Activated CD8-positive, alpha-beta T cell treated with anti-CD3 and anti-CD28 coated beads for 36 hours (primary cell): ENCODE measurements around the gene MTM1. TPM values are rescaled to one million over a fixed set of nuclear protein-coding genes. Genes with fewer than 3 reads are reported as not detected.

Source experiments
- ATAC-seq: fragments of 200-7000 bp; cut with Tn5 transposase; one replicate; pipeline ENCODE4 v1.10.0; 2021; ENCODE audit warnings: mild to moderate bottlenecking, moderate library complexity
- CTCF ChIA-PET: fragments of 350-600 bp; sonication (Branson Sonifier 250); formaldehyde crosslinking; loops from one replicate; lab custom pipeline; 2021; ENCODE audit warnings: antibody characterized with exemption; lab: Charles Lee
- POLR2A ChIA-PET: fragments of 350-600 bp; sonication (Branson Sonifier 250); formaldehyde crosslinking; loops from one replicate; lab custom pipeline; 2021; ENCODE audit warnings: antibody characterized with exemption; lab: Charles Lee
- DNase-seq: peaks from one replicate; pipeline ENCODE4 v3.0.0-alpha.2; 2020
- H3K27ac Mint-ChIP-seq: one replicate; pipeline ENCODE4 v1.8.0; 2021; ENCODE audit warnings: mild to moderate bottlenecking, mixed read lengths
- H3K27me3 Mint-ChIP-seq: one replicate; pipeline ENCODE4 v1.8.0; 2021; ENCODE audit warnings: mixed read lengths
- H3K36me3 Mint-ChIP-seq: one replicate; pipeline ENCODE4 v1.8.0; 2021; ENCODE audit warnings: low read depth, mixed read lengths
- H3K4me1 Mint-ChIP-seq: one replicate; pipeline ENCODE4 v1.8.0; 2021; ENCODE audit warnings: low read depth, mixed read lengths
- H3K4me3 Mint-ChIP-seq: one replicate; pipeline ENCODE4 v1.8.0; 2021; ENCODE audit warnings: mild to moderate bottlenecking, moderate library complexity, mixed read lengths
- H3K9me3 Mint-ChIP-seq: one replicate; pipeline ENCODE4 v1.8.0; 2021; ENCODE audit warnings: mixed read lengths
- intact Hi-C: fragments of 100-400 bp; cut with micrococcal nuclease; formaldehyde crosslinking; loops from one replicate; pipeline ENCODE4 v1.10.0; 2022
- total RNA-seq, 2 experiments: library from RNA; stranded (reverse); gene quantifications; one replicate each; pipeline ENCODE4 v1.2.3, GENCODE V29; 2021
- TF ChIP-seq, protein P1 (sequence below): fragments of 200-600 bp; IDR thresholded peaks from one replicate; pipeline ENCODE4 v1.8.0; 2022; ENCODE audit warnings: antibody characterized with exemption, mild to moderate bottlenecking

MTM1 gene
- total RNA-seq, 2 experiments from 2014 or later = 9.6 to 11.6 TPM

DNA sequence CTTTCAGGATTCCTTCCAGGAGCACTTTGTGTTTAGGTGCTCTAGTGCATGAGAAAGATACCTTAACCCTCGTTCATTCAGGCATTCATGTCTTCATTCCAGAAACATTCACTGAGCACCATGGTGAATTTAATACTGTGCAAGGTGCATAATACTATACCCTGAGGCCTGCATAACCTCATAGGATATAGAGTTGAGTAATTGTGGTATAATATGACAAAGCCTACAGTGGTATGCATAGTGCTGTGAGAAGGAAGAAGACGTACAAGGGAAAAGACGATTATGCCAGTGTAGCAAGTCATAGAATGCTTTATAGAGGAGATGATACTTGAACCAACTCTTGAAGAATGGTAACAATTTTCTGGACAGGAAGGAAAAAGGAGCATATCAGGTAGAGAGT lies 34.3 kb downstream of the MTM1 start:
- TF ChIP-seq, protein P1, sequence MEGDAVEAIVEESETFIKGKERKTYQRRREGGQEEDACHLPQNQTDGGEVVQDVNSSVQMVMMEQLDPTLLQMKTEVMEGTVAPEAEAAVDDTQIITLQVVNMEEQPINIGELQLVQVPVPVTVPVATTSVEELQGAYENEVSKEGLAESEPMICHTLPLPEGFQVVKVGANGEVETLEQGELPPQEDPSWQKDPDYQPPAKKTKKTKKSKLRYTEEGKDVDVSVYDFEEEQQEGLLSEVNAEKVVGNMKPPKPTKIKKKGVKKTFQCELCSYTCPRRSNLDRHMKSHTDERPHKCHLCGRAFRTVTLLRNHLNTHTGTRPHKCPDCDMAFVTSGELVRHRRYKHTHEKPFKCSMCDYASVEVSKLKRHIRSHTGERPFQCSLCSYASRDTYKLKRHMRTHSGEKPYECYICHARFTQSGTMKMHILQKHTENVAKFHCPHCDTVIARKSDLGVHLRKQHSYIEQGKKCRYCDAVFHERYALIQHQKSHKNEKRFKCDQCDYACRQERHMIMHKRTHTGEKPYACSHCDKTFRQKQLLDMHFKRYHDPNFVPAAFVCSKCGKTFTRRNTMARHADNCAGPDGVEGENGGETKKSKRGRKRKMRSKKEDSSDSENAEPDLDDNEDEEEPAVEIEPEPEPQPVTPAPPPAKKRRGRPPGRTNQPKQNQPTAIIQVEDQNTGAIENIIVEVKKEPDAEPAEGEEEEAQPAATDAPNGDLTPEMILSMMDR = no peak
- ChIA-PET CTCF (no interaction called here), POLR2A (no interaction called here)
- ATAC-seq (no peak), DNase-seq (no peak)
- H3K4me3 Mint-ChIP-seq = no peak overlapping the region
- H3K9me3 Mint-ChIP-seq = no peaks in the 10 kb centered on the region
- no peaks in the 10 kb centered on the region for H3K27me3 Mint-ChIP-seq
- intact Hi-C loops = no loop called here
- H3K27ac Mint-ChIP-seq = no peak overlapping the region
- no peaks in the 10 kb centered on the region for H3K4me1 Mint-ChIP-seq
- H3K36me3 Mint-ChIP-seq = peaks cover 14% of the 10 kb centered on the region

DNA sequence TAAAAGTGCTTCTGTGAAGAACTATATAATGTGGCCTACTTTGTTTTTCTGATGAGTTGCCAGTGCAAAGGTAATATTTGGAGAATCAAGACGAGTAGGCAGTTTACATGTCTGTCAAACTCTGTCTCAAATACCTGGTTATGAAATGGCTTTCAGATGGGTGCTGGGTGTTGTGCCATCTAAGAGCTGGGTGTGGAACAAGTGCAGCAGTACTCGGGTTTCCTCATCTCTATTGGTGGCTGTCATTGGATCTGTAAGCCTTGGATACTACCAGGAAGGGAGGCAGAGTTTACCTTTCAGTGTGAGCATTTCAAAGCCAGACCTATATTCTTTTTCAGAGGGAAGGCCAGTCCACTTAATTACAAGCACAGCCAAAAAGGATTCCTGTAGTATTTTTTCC lies 37.2 kb downstream of the MTM1 start:
- POLR2A ChIA-PET = no interaction called here
- ATAC-seq = no peak
- H3K36me3 Mint-ChIP-seq = peaks cover 15% of the 10 kb centered on the region
- no peak overlapping the region for H3K27ac Mint-ChIP-seq
- peaks cover 2% of the 10 kb centered on the region for H3K4me1 Mint-ChIP-seq
- intact Hi-C loops = no loop called here
- H3K4me3 Mint-ChIP-seq = no peak overlapping the region
- TF ChIP-seq, protein P1 = no peak
- H3K27me3 Mint-ChIP-seq = no peaks in the 10 kb centered on the region
- H3K9me3 Mint-ChIP-seq = no peaks in the 10 kb centered on the region
- CTCF ChIA-PET = interaction anchor here (1.6 kb wide), 1 partner anchor 19 kb away, joined by 3 read pairs; no protein-coding TSS in a partner anchor
- no peak for DNase-seq

DNA sequence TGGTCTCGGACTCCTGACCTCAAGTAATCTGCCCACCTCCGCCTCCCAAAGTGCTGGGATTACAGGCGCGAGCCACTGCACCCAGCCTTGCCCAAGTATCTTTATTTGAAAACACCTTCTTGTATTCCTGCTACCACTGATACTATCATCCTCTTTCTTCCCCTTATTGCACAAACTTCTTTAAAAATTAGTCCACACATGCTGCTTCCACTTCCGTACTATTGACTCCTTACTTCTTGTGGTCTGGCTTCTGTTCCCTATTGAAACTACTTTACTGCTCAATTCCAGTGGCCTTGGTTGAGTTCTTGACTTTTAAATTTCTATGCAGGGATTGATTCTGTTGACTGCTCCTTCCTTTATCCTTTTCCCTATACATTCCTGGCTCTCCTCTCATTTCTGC lies 38.8 kb downstream of the MTM1 start:
- no peaks in the 10 kb centered on the region for H3K9me3 Mint-ChIP-seq
- H3K27ac Mint-ChIP-seq = no peak overlapping the region
- peaks cover 2% of the 10 kb centered on the region for H3K4me1 Mint-ChIP-seq
- no peak overlapping the region for H3K4me3 Mint-ChIP-seq
- H3K27me3 Mint-ChIP-seq = no peaks in the 10 kb centered on the region
- peaks cover 9% of the 10 kb centered on the region for H3K36me3 Mint-ChIP-seq
- POLR2A ChIA-PET = no interaction called here
- TF ChIP-seq, protein P1 = no peak
- CTCF ChIA-PET = no interaction called here
- ATAC-seq (no peak), DNase-seq (no peak)
- intact Hi-C loops = no loop called here

DNA sequence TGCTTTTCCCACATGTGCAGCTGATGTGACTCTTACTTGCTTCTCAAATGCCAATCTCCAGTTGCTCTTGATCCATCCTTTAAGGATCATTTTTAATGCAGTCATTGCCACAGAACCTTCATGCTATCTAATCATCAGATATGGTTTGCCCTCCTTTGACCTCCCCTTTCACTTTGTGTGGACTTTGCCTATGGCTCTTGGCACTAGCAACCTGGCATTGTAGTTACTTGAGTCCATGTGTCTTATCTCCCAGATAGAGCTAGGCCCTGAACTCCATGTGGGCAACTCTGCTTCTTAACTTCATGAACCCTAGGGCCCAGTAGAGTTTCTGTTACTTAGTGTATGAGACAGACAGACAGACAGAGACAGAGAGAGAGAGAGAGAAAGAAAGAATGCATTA lies 41.6 kb downstream of the MTM1 start:
- no peak for DNase-seq
- Mint-ChIP-seq H3K4me1 (peaks cover 2% of the 10 kb centered on the region), H3K9me3 (no peaks in the 10 kb centered on the region), H3K36me3 (peaks cover 6% of the 10 kb centered on the region), H3K27ac (no peak overlapping the region), H3K4me3 (no peak overlapping the region), H3K27me3 (no peaks in the 10 kb centered on the region)
- CTCF ChIA-PET = interaction anchor here (1.3 kb wide), 1 partner anchor 23 kb away, joined by 4 read pairs; no protein-coding TSS in a partner anchor
- intact Hi-C loops = no loop called here
- ATAC-seq = no peak
- POLR2A ChIA-PET = no interaction called here
- TF ChIP-seq, protein P1 = no peak

DNA sequence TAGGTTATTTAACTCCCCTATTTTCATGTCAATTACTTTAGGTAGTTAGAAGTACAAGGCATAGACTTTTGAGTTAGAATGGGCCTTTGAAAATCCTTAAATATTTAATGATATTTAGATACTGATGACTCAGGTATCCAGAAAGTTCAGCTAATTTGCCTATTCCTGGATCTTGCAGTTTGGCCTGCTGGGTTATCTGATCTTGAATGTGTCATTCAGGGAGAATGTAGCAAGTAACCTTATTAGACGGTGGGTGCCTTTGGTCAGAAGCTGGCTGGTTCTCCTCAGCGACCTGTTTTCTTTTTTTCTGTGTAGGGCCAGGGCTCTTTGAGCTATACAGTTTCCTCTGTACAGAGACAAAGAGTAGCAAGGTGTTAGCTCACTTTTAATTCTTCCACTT lies 42.0 kb downstream of the MTM1 start:
- ChIA-PET POLR2A (no interaction called here), CTCF (interaction anchor here (1.1 to 1.3 kb wide), 2 partner anchors 10 to 23 kb away, joined by 4 read pairs; no protein-coding TSS in a partner anchor)
- ATAC-seq = no peak
- Mint-ChIP-seq H3K27me3 (no peaks in the 10 kb centered on the region), H3K4me1 (peaks cover 2% of the 10 kb centered on the region), H3K9me3 (no peaks in the 10 kb centered on the region), H3K4me3 (no peak overlapping the region), H3K27ac (no peak overlapping the region), H3K36me3 (peaks cover 6% of the 10 kb centered on the region)
- TF ChIP-seq, protein P1 = no peak
- intact Hi-C loops = no loop called here
- DNase-seq = no peak
